GM19463 (cell line): ENCODE measurements around the gene SFMBT2.

ENCODE experiments used
- ATAC-seq: cut with Tn5 transposase; IDR thresholded peaks from one replicate; pipeline ENCODE4 v1.9.1; 2021; ENCODE audit warnings: mild to moderate bottlenecking, moderate library complexity; ENCODE audit not compliant: unreplicated experiment

Gene SFMBT2

GRCh38 chr10:7275761-7276440 is 134.9 kb downstream of the SFMBT2 start:
- no peak for ATAC-seq

- ATAC-seq = no peak
Observed at GRCh38 chr10:7274293-7274692, 136.5 kb downstream of the SFMBT2 start.

DNA sequence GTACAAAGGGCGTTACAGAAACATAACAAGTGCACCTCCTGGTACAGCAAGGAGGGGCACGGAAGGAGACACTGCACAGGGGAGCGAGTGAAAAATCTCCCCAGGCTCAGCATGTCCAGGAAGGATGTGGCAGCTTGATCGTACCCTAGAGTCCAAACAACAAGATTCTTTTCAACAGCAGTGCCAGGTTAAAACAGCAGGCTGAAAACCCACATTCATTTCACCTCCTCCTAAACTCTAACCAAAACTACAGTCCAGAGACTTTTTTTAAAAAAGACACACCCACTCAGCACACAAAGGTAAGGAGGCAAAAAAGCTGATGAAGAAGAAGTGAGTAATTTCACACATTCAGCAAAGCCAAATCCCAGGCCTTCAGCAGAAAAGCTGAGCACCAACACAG is 138.8 kb downstream of the SFMBT2 start:
- ATAC-seq = no peak

- no peak for ATAC-seq
Observed at GRCh38 chr10:7269988-7270387, 140.8 kb downstream of the SFMBT2 start.

- ATAC-seq = no peak
Observed at GRCh38 chr10:7267142-7267541, 143.7 kb downstream of the SFMBT2 start.

DNA sequence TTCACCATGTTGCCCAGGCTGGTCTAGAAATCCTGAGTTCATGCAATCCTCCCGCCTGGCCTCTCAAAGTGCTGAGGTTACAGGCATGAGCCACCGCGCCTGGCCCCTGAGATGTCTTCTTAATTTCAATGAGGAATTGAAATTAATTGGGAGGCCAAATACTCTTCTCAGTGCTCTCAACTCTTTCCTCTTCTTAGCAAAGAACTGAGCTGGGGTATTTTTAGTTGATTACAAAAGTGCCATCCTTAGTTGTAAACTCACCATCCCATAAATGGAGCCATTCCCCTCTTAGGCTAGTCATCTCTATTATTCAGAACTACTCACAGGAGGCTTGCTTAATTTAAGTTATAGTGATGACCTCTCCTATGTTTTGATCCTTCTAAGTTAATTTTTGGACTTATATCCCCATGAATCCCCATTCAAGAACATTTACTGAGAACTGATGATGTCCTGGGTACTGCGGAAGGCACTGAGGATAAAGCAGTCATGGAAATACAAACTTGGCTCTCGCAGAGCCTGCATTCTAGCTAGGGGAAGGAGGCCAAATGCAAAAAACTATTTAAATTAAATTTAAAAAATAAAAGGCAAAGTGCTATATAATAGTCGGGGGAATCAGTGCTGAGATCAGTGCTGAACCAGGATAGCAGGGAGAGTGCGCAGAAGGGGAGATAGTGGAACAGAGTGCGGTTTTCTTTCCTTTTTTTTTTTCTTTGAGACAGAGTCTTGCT is 145.3 kb downstream of the SFMBT2 start:
- no peak for ATAC-seq

- ATAC-seq = no peak
Observed at GRCh38 chr10:7264313-7264756, 146.5 kb downstream of the SFMBT2 start.

DNA sequence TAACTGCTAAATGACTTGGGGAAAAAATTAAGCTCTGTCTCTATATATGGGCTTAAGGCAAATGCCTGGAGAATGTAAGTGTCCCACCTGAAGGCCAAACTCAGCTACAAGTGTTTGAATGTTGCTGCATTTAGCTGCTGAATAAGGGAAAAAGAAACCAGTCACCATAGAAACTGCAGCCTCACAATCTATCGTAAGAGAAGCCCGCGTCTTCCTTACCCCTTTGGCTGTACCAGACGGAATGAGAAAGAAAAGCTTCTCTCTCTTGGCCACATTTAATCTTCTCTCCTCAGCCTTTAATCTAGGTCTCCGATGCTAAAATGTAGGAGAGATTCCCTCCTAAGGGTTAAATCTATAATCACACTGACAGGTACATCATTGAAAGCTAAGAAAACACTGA is 147.2 kb downstream of the SFMBT2 start:
- no peak for ATAC-seq

- ATAC-seq = no peak
Observed at GRCh38 chr10:7261351-7261750, 149.5 kb downstream of the SFMBT2 start.

- ATAC-seq = no peak
Observed at GRCh38 chr10:7260912-7261311, 149.9 kb downstream of the SFMBT2 start.

DNA sequence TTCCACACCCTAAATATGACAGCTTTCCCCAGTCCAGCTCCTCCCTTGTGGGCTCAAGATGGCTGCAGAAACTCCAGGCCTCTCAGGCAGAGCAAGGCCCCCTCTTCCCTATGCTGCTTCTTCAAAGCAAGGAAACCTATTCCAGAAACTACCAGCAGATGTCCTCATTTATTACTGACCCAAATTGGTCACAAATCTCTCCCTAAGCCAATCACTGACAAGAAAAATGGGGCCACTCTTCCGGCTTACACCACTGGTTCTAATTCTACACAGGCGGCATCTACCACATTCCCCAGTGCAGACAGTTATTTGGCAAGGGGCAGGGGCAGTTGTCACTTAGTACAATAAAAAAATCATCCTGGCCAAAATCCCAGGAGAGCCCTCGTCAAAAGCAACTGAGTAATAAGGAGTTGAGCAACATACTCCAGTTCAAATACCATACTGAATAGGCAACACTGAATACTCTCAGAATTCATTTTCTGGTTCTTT is 150.4 kb downstream of the SFMBT2 start:
- ATAC-seq = peak; percentile 71

GRCh38 chr10:7258948-7259523 is 151.8 kb downstream of the SFMBT2 start:
- ATAC-seq = peak; percentile 74

- no peak for ATAC-seq
Observed at GRCh38 chr10:7255517-7255916, 155.3 kb downstream of the SFMBT2 start.

- no peak for ATAC-seq
Observed at GRCh38 chr10:7251696-7252465, 159.0 kb downstream of the SFMBT2 start.

GRCh38 chr10:7250236-7250635 is 160.6 kb downstream of the SFMBT2 start:
- no peak for ATAC-seq

GRCh38 chr10:7248585-7249164 is 162.2 kb downstream of the SFMBT2 start:
- no peak for ATAC-seq

DNA sequence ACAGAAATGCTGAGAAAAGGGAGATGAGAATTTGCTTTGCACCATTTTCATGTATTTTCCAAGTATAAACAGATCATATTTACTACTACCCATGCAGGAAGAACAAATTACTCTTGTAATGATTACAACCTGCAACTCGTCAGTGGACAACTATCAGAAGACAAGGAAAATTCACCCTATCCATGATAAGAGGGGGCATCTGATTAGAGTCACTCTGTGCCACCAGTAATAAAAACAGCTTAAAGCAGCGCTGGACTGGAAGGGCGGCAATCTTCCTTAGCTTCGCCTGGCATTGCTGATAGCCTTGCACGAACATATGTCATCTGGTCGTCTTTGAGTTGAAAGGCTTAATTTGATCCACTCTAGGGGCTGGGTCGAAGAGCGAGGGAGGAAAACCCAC is 162.7 kb downstream of the SFMBT2 start:
- ATAC-seq = no peak

GRCh38 chr10:7245505-7245904 is 165.3 kb downstream of the SFMBT2 start:
- no peak for ATAC-seq

GRCh38 chr10:7243873-7244272 is 167.0 kb downstream of the SFMBT2 start:
- peak; percentile 83 for ATAC-seq

- no peak for ATAC-seq
Observed at GRCh38 chr10:7243139-7243538, 167.7 kb downstream of the SFMBT2 start.
